Type B pancreatic cell (in vitro differentiated cells): Measurements from ENCODE around the gene LOX. TPM values are rescaled to one million over a fixed set of nuclear protein-coding genes. Genes with fewer than 3 reads are reported as not detected.

Experiments used
- DNase-seq: peaks from one replicate; pipeline ENCODE4 v3.0.0; 2021; ENCODE audit warnings: mixed read lengths; ENCODE audit not compliant: unreplicated experiment; ENCODE audit errors: extremely low spot score
- H3K27ac Mint-ChIP-seq: 2 replicates; pipeline ENCODE4 v1.8.0; 2021; ENCODE audit warnings: mild to moderate bottlenecking, mixed read lengths
- H3K27me3 Mint-ChIP-seq: 2 replicates; pipeline ENCODE4 v1.8.0; 2021; ENCODE audit warnings: mixed read lengths
- H3K36me3 Mint-ChIP-seq: 2 replicates; pipeline ENCODE4 v1.8.0; 2021; ENCODE audit warnings: mixed read lengths
- H3K4me1 Mint-ChIP-seq: one replicate; pipeline ENCODE4 v1.8.0; 2021; ENCODE audit warnings: mixed read lengths; ENCODE audit not compliant: unreplicated experiment
- H3K4me3 Mint-ChIP-seq: 2 replicates; pipeline ENCODE4 v1.8.0; 2021; ENCODE audit warnings: mild to moderate bottlenecking, mixed read lengths
- H3K9me3 Mint-ChIP-seq: 2 replicates; pipeline ENCODE4 v1.8.0; 2021; ENCODE audit warnings: mixed read lengths
- CTCF ChIP-seq: fragments of 200-600 bp; sonication (generic); conservative IDR thresholded peaks from 2 replicates; pipeline ENCODE4 v1.5.0; 2021; ENCODE audit warnings: antibody characterized with exemption, mild to moderate bottlenecking
- total RNA-seq: library from RNA; stranded (reverse); gene quantifications from 2 replicates; pipeline ENCODE4 v1.2.1, GENCODE V29; 2021; ENCODE audit warnings: low replicate concordance

LOX gene
- total RNA-seq, 1 donor from 2014 or later = 6.6 TPM

DNA sequence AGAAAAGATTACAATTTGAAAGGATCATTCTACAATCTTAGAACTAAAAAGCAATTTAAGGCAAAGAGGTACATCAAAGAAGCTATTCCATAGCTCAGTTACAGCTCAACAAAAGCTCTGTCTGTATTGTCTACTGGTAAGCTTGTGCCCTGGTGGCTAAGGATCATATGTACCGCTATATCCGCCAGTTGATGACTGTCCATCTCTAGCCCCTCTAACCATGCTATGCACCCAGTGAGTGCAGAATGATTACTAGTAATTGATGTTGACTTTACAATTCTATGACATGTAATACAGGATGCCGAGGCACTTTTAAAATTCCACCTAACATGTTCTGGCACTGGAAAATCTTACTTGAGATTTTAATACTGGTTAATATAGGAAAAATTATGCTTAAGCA lies 13.1 kb downstream of the LOX start:
- Mint-ChIP-seq H3K27me3 (no peaks in the 10 kb centered on the region), H3K4me3 (no peak overlapping the region), H3K36me3 (peaks cover 3% of the 10 kb centered on the region), H3K9me3 (no peaks in the 10 kb centered on the region), H3K27ac (no peak overlapping the region), H3K4me1 (peaks cover 12% of the 10 kb centered on the region)
- no peak for TF ChIP-seq CTCF
- no peak for DNase-seq

- H3K4me3 Mint-ChIP-seq = no peak overlapping the region
- TF ChIP-seq CTCF = no peak
- no peak overlapping the region for H3K27ac Mint-ChIP-seq
- DNase-seq = no peak
- H3K27me3 Mint-ChIP-seq = no peaks in the 10 kb centered on the region
- no peaks in the 10 kb centered on the region for H3K9me3 Mint-ChIP-seq
- peaks cover 12% of the 10 kb centered on the region for H3K4me1 Mint-ChIP-seq
- H3K36me3 Mint-ChIP-seq = peaks cover 3% of the 10 kb centered on the region
These were observed 14.2 kb downstream of the LOX start for GRCh38 chr5:122063836-122064235.

GRCh38 chr5:122062205-122062604 lies 15.9 kb downstream of the LOX start:
- Mint-ChIP-seq H3K27ac (no peak overlapping the region), H3K27me3 (no peaks in the 10 kb centered on the region), H3K4me3 (no peak overlapping the region), H3K4me1 (peaks cover 5% of the 10 kb centered on the region), H3K36me3 (peaks cover 3% of the 10 kb centered on the region), H3K9me3 (no peaks in the 10 kb centered on the region)
- no peak for TF ChIP-seq CTCF
- no peak for DNase-seq

DNA sequence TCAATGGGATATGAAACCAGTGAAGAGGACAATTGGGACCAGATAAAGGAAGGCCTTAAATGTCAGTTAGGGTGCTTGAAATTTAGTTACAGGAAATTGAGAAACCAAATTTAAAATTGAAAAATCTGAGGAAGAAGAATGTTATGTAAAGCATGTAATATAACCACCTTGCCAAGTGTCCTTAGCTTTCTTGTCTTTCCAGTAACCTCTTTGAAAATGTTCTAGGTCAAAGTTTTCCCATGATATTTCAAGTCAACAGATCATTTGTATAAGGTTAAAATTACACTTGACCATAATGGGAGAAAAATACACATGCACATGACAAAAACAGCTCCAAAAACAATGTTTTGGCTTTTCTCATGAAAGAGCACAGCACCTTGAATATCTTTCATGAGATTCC lies 21.1 kb downstream of the LOX start:
- TF ChIP-seq CTCF = no peak
- no peak for DNase-seq
- H3K27me3 Mint-ChIP-seq = no peaks in the 10 kb centered on the region
- H3K4me3 Mint-ChIP-seq = no peak overlapping the region
- no peaks in the 10 kb centered on the region for H3K36me3 Mint-ChIP-seq
- no peaks in the 10 kb centered on the region for H3K9me3 Mint-ChIP-seq
- no peak overlapping the region for H3K27ac Mint-ChIP-seq
- no peaks in the 10 kb centered on the region for H3K4me1 Mint-ChIP-seq

GRCh38 chr5:122054266-122054665 lies 23.8 kb downstream of the LOX start:
- Mint-ChIP-seq H3K27ac (no peak overlapping the region), H3K27me3 (no peaks in the 10 kb centered on the region), H3K4me1 (no peaks in the 10 kb centered on the region), H3K36me3 (no peaks in the 10 kb centered on the region), H3K9me3 (no peaks in the 10 kb centered on the region), H3K4me3 (no peak overlapping the region)
- TF ChIP-seq CTCF = no peak
- no peak for DNase-seq
